CD1c-positive myeloid dendritic cell (primary cell): ENCODE results near the gene SPOPL.

Experiments used
- DNase-seq: peaks from one replicate; pipeline ENCODE4 v3.0.0-alpha.2; 2016; ENCODE audit errors: extremely low spot score

The SPOPL gene

GRCh38 chr2:138494265-138494966 lies 7.2 kb upstream of the SPOPL start:
- DNase-seq: no peak

GRCh38 chr2:138495384-138495783 lies 6.2 kb upstream of the SPOPL start:
- DNase-seq: no peak

- no peak for DNase-seq
These were observed 5.4 kb upstream of the SPOPL start for GRCh38 chr2:138496096-138496651.

GRCh38 chr2:138497294-138497693 lies 4.3 kb upstream of the SPOPL start:
- DNase-seq: no peak

- peak; percentile 58 for DNase-seq
These were observed 1.9 kb upstream of the SPOPL start for GRCh38 chr2:138499684-138500083.

GRCh38 chr2:138500592-138501424 lies 762 bp upstream of the SPOPL start:
- DNase-seq: no peak

GRCh38 chr2:138502255-138503086 lies 901 bp downstream of the SPOPL start:
- peak; percentile 32 for DNase-seq

GRCh38 chr2:138503087-138503442 lies 1.5 kb downstream of the SPOPL start:
- peak; percentile 64 for DNase-seq

- DNase-seq: no peak
These were observed 2.1 kb downstream of the SPOPL start for GRCh38 chr2:138503652-138504051.

- DNase-seq: no peak
These were observed 2.5 kb downstream of the SPOPL start for GRCh38 chr2:138504092-138504491.

GRCh38 chr2:138504546-138505235 lies 3.1 kb downstream of the SPOPL start:
- peak; percentile 87 for DNase-seq

- DNase-seq: no peak
These were observed 5.7 kb downstream of the SPOPL start for GRCh38 chr2:138507267-138507666.

GRCh38 chr2:138510319-138510718 lies 8.7 kb downstream of the SPOPL start:
- DNase-seq: no peak

- no peak for DNase-seq
These were observed 11.1 kb downstream of the SPOPL start for GRCh38 chr2:138512672-138513071.

GRCh38 chr2:138514173-138514572 lies 12.6 kb downstream of the SPOPL start:
- DNase-seq: no peak

- peak; percentile 18 for DNase-seq
These were observed 13.5 kb downstream of the SPOPL start for GRCh38 chr2:138515092-138515491.

GRCh38 chr2:138516030-138516704 lies 14.6 kb downstream of the SPOPL start:
- peak; percentile 7 for DNase-seq

GRCh38 chr2:138518860-138519259 lies 17.3 kb downstream of the SPOPL start:
- no peak for DNase-seq

- no peak for DNase-seq
These were observed 20.3 kb downstream of the SPOPL start for GRCh38 chr2:138521821-138522220.

- DNase-seq: no peak
These were observed 21.0 kb downstream of the SPOPL start for GRCh38 chr2:138522556-138522955.
